ENCODE measurements around the gene RSPH6A.

RSPH6A gene

GRCh38 chr19:45814851-45815480 is at the start of gene RSPH6A:
Gene RSPH6A (minus strand): TSS chr19:45815308. CDS start chr19:45815176, 132 bp downstream.
- DNase-seq: peak; percentile 63

GRCh38 chr19:45864629-45865082 is 49.5 kb upstream of the RSPH6A start:
- DNase-seq: no peak

GRCh38 chr19:45863840-45864628 is 48.9 kb upstream of the RSPH6A start, which contains the start of gene FOXA3:
Gene FOXA3 (plus strand): TSS chr19:45864326. CDS start chr19:45864457, 131 bp downstream.
- DNase-seq: peak; percentile 81

GRCh38 chr19:45863335-45863839 is 48.3 kb upstream of the RSPH6A start:
- no peak for DNase-seq

GRCh38 chr19:45862564-45863334 is 47.6 kb upstream of the RSPH6A start, which contains the start of gene SYMPK:
Gene SYMPK (minus strand): TSS chr19:45863147. CDS start chr19:45854495, 8,652 bp downstream.
- DNase-seq: peak; percentile 100

GRCh38 chr19:45862271-45862563 is 47.1 kb upstream of the RSPH6A start:
- DNase-seq: no peak

- no peak for DNase-seq
Measured at GRCh38 chr19:45860359-45861259, 45.5 kb upstream of the RSPH6A start.

- no peak for DNase-seq
Measured at GRCh38 chr19:45854167-45854778, 39.2 kb upstream of the RSPH6A start.

- no peak for DNase-seq
Measured at GRCh38 chr19:45852983-45853382, 37.9 kb upstream of the RSPH6A start.

- no peak for DNase-seq
Measured at GRCh38 chr19:45852145-45852750, 37.1 kb upstream of the RSPH6A start.

GRCh38 chr19:45848922-45849321 is 33.8 kb upstream of the RSPH6A start:
- peak; percentile 40 for DNase-seq

GRCh38 chr19:45847663-45848062 is 32.6 kb upstream of the RSPH6A start:
- DNase-seq: no peak

- DNase-seq: peak; percentile 44
Measured at GRCh38 chr19:45842198-45842597, 27.1 kb upstream of the RSPH6A start.

- DNase-seq: no peak
Measured at GRCh38 chr19:45834970-45835369, 19.9 kb upstream of the RSPH6A start.

GRCh38 chr19:45828945-45829344 is 13.8 kb upstream of the RSPH6A start:
- peak; percentile 38 for DNase-seq

GRCh38 chr19:45828523-45828922 is 13.4 kb upstream of the RSPH6A start:
- peak; percentile 34 for DNase-seq

GRCh38 chr19:45827459-45828093 is 12.5 kb upstream of the RSPH6A start:
- peak; percentile 49 for DNase-seq

GRCh38 chr19:45826934-45827333 is 11.8 kb upstream of the RSPH6A start:
- DNase-seq: peak; percentile 36

- DNase-seq: peak; percentile 42
Measured at GRCh38 chr19:45825917-45826893, 11.1 kb upstream of the RSPH6A start.

- peak; percentile 36 for DNase-seq
Measured at GRCh38 chr19:45825263-45825605, 10.1 kb upstream of the RSPH6A start.

Measured in islet precursor cell (in vitro differentiated cells).